HepG2 (cell line): ENCODE measurements around the gene ZNF621. TPM values are rescaled to one million over a fixed set of nuclear protein-coding genes. Genes with fewer than 3 reads are reported as not detected.

ENCODE experiments used
- ATM ChIP-seq: fragments of 450-650 bp; IDR thresholded peaks from 2 replicates; pipeline ENCODE4 v1.7.1; 2017; ENCODE audit warnings: mild to moderate bottlenecking, borderline replicate concordance
- CCAR2 ChIP-seq: fragments of 200-400 bp; formaldehyde crosslinking; optimal IDR thresholded peaks from 2 replicates; pipeline ENCODE3; 2018; ENCODE audit warnings: low read depth, mild to moderate bottlenecking, low read length, moderate library complexity
- CREBL2 ChIP-seq: sonication (generic); formaldehyde crosslinking; IDR thresholded peaks from 2 replicates; pipeline ENCODE4 v1.8.1; 2023; ENCODE audit warnings: missing genetic modification reagents, mild to moderate bottlenecking, borderline replicate concordance
- ETV6 ChIP-seq: sonication (generic); formaldehyde crosslinking; conservative IDR thresholded peaks from 2 replicates; pipeline ENCODE4 v1.4.0; 2020; ENCODE audit warnings: missing genetic modification reagents
- FOXA3 ChIP-seq: IDR thresholded peaks from 2 replicates; pipeline ENCODE4 v1.6.1; 2016; ENCODE audit warnings: missing genetic modification reagents, missing compliant biosample characterization
- NFATC3 ChIP-seq: sonication (generic); formaldehyde crosslinking; IDR thresholded peaks from 2 replicates; pipeline ENCODE4 v1.5.1; 2020; ENCODE audit warnings: mild to moderate bottlenecking, missing genetic modification reagents
- PAWR ChIP-seq: sonication (generic); formaldehyde crosslinking; IDR thresholded peaks from 2 replicates; pipeline ENCODE4 v1.4.0; 2020; ENCODE audit warnings: missing genetic modification reagents, mild to moderate bottlenecking, borderline replicate concordance
- RAD21 ChIP-seq: fragments of 450-650 bp; formaldehyde crosslinking; IDR thresholded peaks from 2 replicates; pipeline ENCODE4 v1.5.0; 2020; ENCODE audit warnings: mild to moderate bottlenecking
- REPIN1 ChIP-seq: sonication (generic); formaldehyde crosslinking; IDR thresholded peaks from 2 replicates; pipeline ENCODE4 v1.8.0; 2022; ENCODE audit warnings: missing genetic modification reagents, low read depth, mild to moderate bottlenecking, borderline replicate concordance
- RNF219 ChIP-seq: sonication (generic); formaldehyde crosslinking; IDR thresholded peaks from 2 replicates; pipeline ENCODE4 v1.5.0; 2020; ENCODE audit warnings: mild to moderate bottlenecking, missing genetic modification reagents
- SRSF4 ChIP-seq: fragments of 200-400 bp; formaldehyde crosslinking; IDR thresholded peaks from one replicate; pipeline ENCODE4 v1.6.1; 2018; ENCODE audit warnings: mild to moderate bottlenecking, low read depth, low read length, moderate library complexity; ENCODE audit not compliant: poor library complexity, severe bottlenecking
- TBX3 ChIP-seq: fragments of 450-650 bp; IDR thresholded peaks from 2 replicates; pipeline ENCODE4 v1.6.1; 2017; ENCODE audit warnings: antibody characterized with exemption, mild to moderate bottlenecking, inconsistent platforms, borderline replicate concordance
- TFDP2 ChIP-seq: sonication (generic); formaldehyde crosslinking; IDR thresholded peaks from 2 replicates; pipeline ENCODE4 v1.4.0; 2020; ENCODE audit warnings: missing genetic modification reagents
- ZFP36L2 ChIP-seq: sonication (generic); formaldehyde crosslinking; IDR thresholded peaks from 2 replicates; pipeline ENCODE4 v1.4.0; 2020; ENCODE audit warnings: missing genetic modification reagents
- ZFYVE20 ChIP-seq: sonication (generic); formaldehyde crosslinking; IDR thresholded peaks from 2 replicates; pipeline ENCODE4 v1.8.0; 2023; ENCODE audit warnings: low read depth, mild to moderate bottlenecking, moderate library complexity, missing genetic modification reagents, borderline replicate concordance
- ZNF326 ChIP-seq: sonication (generic); formaldehyde crosslinking; IDR thresholded peaks from 2 replicates; pipeline ENCODE4 v1.4.0; 2020; ENCODE audit warnings: missing genetic modification reagents, borderline replicate concordance
- ZNF530 ChIP-seq: sonication (generic); formaldehyde crosslinking; IDR thresholded peaks from 2 replicates; pipeline ENCODE4 v1.5.0; 2020; ENCODE audit warnings: low read depth, mild to moderate bottlenecking, missing genetic modification reagents
- ZNF543 ChIP-seq: sonication (generic); formaldehyde crosslinking; IDR thresholded peaks from 2 replicates; pipeline ENCODE4 v1.4.0; 2020; ENCODE audit warnings: mild to moderate bottlenecking, missing genetic modification reagents
- ZNF567 ChIP-seq: sonication (generic); formaldehyde crosslinking; IDR thresholded peaks from 2 replicates; pipeline ENCODE4 v1.8.1; 2023; ENCODE audit warnings: mild to moderate bottlenecking, missing genetic modification reagents, borderline replicate concordance
- ZNF616 ChIP-seq: sonication (generic); formaldehyde crosslinking; IDR thresholded peaks from 2 replicates; pipeline ENCODE4 v1.5.0; 2020; ENCODE audit warnings: low read depth, mild to moderate bottlenecking, missing genetic modification reagents
- ZNF652 ChIP-seq: IDR thresholded peaks from 2 replicates; pipeline ENCODE4 v1.6.1; 2016; ENCODE audit warnings: low read depth, borderline replicate concordance
- ZNF709 ChIP-seq: sonication (generic); formaldehyde crosslinking; IDR thresholded peaks from 2 replicates; pipeline ENCODE4 v1.5.0; 2020; ENCODE audit warnings: mild to moderate bottlenecking, missing genetic modification reagents
- ZNF766 ChIP-seq: sonication (generic); formaldehyde crosslinking; IDR thresholded peaks from 2 replicates; pipeline ENCODE4 v1.5.0; 2020; ENCODE audit warnings: missing genetic modification reagents, borderline replicate concordance
- ZSCAN31 ChIP-seq: sonication (generic); formaldehyde crosslinking; IDR thresholded peaks from 2 replicates; pipeline ENCODE4 v1.5.0; 2020; ENCODE audit warnings: low read depth, mild to moderate bottlenecking, missing genetic modification reagents
- polyA plus RNA-seq, 8 experiments: library from polyadenylated mRNA; depleted of rRNA in 3 of 8; stranded (reverse) in 7 of 8; unstranded in 1 of 8; fragments of >200 nt; fragmentation: Illumina TruSeq in 4 of 8; extraction: Trizol in 4 of 8; gene quantifications; 2 replicates each; pipeline versions ENCODE4 v1.2.1 to v1.2.3, GENCODE V29; 2011 to 2016; ENCODE audit warnings: low read depth in 4 of 8, missing spikeins in 1 of 8, mixed read lengths in 1 of 8; ENCODE audit not compliant: insufficient read depth in 1 of 8
- total RNA-seq, 5 experiments: library from RNA; depleted of rRNA; stranded (reverse); fragments of >200 nt; fragmentation: Illumina TruSeq; extraction: Trizol; gene quantifications; 2 replicates each; pipeline ENCODE4 v1.2.3, GENCODE V29; 2016; ENCODE audit warnings: low read depth in 1 of 5
- TF ChIP-seq, protein P1 (sequence below): sonication (generic); formaldehyde crosslinking; IDR thresholded peaks from 2 replicates; pipeline ENCODE4 v1.4.0; 2020; ENCODE audit warnings: missing genetic modification reagents

The ZNF621 gene
- total and polyA plus RNA-seq, 2 of the 13 experiments (the other 11 are each of a cell fraction or from before 2014, with no cell fraction given) = 13.2 to 14.9 TPM

DNA sequence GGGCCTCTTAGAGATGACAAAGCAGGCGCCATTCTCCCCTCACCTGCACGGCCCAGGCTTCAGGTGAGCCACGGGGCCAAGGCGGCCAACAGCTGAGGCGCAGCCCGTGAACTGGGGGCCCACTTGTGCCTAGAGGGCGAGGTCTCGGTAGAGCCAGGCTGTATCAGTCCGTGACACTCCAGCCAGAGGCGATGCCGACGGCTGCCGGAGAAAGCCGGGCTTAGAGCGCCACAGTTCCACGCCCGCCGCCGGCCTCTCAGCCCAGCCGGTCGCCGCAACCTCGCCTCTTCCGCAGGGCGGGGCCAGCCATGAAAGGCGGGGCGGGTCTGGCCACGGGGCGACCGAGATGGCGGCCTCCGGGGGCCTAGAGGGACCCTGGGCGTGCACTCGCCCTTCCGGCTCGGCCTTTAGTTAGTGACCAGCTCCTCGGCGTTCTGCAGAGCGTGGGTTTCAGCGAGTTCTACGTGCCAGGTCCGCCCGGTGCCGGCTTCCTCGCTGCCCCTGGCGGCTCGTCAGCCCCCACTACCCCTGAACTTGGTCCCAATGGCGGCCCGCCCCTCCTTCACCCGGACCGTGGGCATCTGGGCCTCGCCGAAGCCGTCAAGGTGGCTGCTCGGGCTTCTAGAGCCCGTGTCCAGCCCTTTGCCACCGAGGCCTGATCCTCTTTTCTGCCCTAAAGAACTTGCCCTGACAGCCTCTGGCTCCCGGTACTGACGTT lies at the start of gene ZNF621 (continued):
- TF ChIP-seq CREBL2 = peak; percentile 34; the same call in 1 of the 2 replicates
- no peak for TF ChIP-seq ZNF326 (CRISPR knock-in tag)
- TF ChIP-seq PAWR (CRISPR knock-in tag) = no peak
- TF ChIP-seq TFDP2 (CRISPR knock-in tag) = peak; percentile 81
- TF ChIP-seq NFATC3 = no peak; the same call in 1 of the 2 replicates
- TF ChIP-seq RAD21 (CRISPR knock-in tag) = peak; percentile 45; the same call in 1 of the 2 replicates
- no peak for TF ChIP-seq ZNF709 (CRISPR knock-in tag)
- peak; percentile 95 for TF ChIP-seq ZNF543 (CRISPR knock-in tag)
- 0 out of 2 replicates have a peak, but pooled peaks have one; percentile 73 for TF ChIP-seq ETV6 (CRISPR knock-in tag)
- peak; percentile 71; the same call in 1 of the 2 replicates for TF ChIP-seq ZNF766 (CRISPR knock-in tag)
- no peak for TF ChIP-seq RNF219 (CRISPR knock-in tag)
- TF ChIP-seq ATM = no peak
- no peak for TF ChIP-seq TBX3
- TF ChIP-seq SRSF4 = no peak
- 0 out of 2 replicates have a peak, but pooled peaks have one; percentile 20 for TF ChIP-seq ZNF652 (CRISPR knock-in tag)
- TF ChIP-seq REPIN1 = 0 out of 2 replicates have a peak, but pooled peaks have one; percentile 73
- TF ChIP-seq ZSCAN31 (CRISPR knock-in tag) = peak; percentile 79
- TF ChIP-seq CCAR2 = no peak
- no peak for TF ChIP-seq ZNF616 (CRISPR knock-in tag)
- TF ChIP-seq ZFP36L2 = peak; percentile 20; the same call in 1 of the 2 replicates
- TF ChIP-seq, protein P1, sequence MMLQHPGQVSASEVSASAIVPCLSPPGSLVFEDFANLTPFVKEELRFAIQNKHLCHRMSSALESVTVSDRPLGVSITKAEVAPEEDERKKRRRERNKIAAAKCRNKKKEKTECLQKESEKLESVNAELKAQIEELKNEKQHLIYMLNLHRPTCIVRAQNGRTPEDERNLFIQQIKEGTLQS (CRISPR knock-in tag) = 0 out of 2 replicates have a peak, but pooled peaks have one; percentile 6
- TF ChIP-seq ZNF567 (CRISPR knock-in tag) = no peak; the same call in 1 of the 2 replicates
- TF ChIP-seq FOXA3 = peak; percentile 56; the same call in 1 of the 2 replicates
- TF ChIP-seq ZNF530 (CRISPR knock-in tag) = no peak
- TF ChIP-seq ZFYVE20 (CRISPR knock-in tag) = no peak
